HuH-7 (cell line): ENCODE measurements around the gene RAD51C.
A peak's percentile ranks its signal among the peaks of the same experiment; 100 is the strongest.
"Not testable (repeated sequence)": the region's sequence is repeated elsewhere in the genome, so short reads cannot be mapped to it uniquely, and the experiment has no call there.

Source experiments
- DNase-seq: peaks from one replicate; pipeline ENCODE4 v3.0.0; 2011; ENCODE audit warnings: low spot score

RAD51C gene

GRCh38 chr17:58741121-58741625, 48.8 kb downstream of the RAD51C start:
- no peak for DNase-seq

- DNase-seq: no peak
Observed at GRCh38 chr17:58747674-58748073, 55.3 kb downstream of the RAD51C start.

- DNase-seq: not testable (repeated sequence)
Observed at GRCh38 chr17:58749627-58750026, 57.2 kb downstream of the RAD51C start.

- no peak for DNase-seq
Observed at GRCh38 chr17:58753026-58753425, 60.6 kb downstream of the RAD51C start.

- no peak for DNase-seq
Observed at GRCh38 chr17:58755269-58755576, 62.8 kb downstream of the RAD51C start.

- peak; percentile 91 for DNase-seq
Observed at GRCh38 chr17:58755577-58756245, 63.3 kb downstream of the RAD51C start, which contains the start of gene PPM1E. Gene PPM1E, plus strand, starts transcription at chr17:58755854.

- DNase-seq: peak; percentile 45
Observed at GRCh38 chr17:58756246-58757161, 64.1 kb downstream of the RAD51C start.

GRCh38 chr17:58757162-58757613, 64.8 kb downstream of the RAD51C start:
- DNase-seq: no peak

GRCh38 chr17:58758890-58759289, 66.5 kb downstream of the RAD51C start:
- no peak for DNase-seq

GRCh38 chr17:58759522-58759921, 67.1 kb downstream of the RAD51C start:
- no peak for DNase-seq

- DNase-seq: no peak
Observed at GRCh38 chr17:58760248-58760647, 67.8 kb downstream of the RAD51C start.

- no peak for DNase-seq
Observed at GRCh38 chr17:58763263-58763662, 70.9 kb downstream of the RAD51C start.

GRCh38 chr17:58764373-58764772, 72.0 kb downstream of the RAD51C start:
- DNase-seq: no peak

- DNase-seq: not testable (repeated sequence)
Observed at GRCh38 chr17:58778482-58778881, 86.1 kb downstream of the RAD51C start.

GRCh38 chr17:58779446-58779845, 87.0 kb downstream of the RAD51C start:
- no peak for DNase-seq

- no peak for DNase-seq
Observed at GRCh38 chr17:58783380-58783779, 91.0 kb downstream of the RAD51C start.

- DNase-seq: no peak
Observed at GRCh38 chr17:58785097-58785496, 92.7 kb downstream of the RAD51C start.
